ENCODE results near the gene MLLT10.
"Not testable (repeated sequence)": the region's sequence is repeated elsewhere in the genome, so short reads cannot be mapped to it uniquely, and the experiment has no call there.

The MLLT10 gene

GRCh38 chr10:21584834-21585530 is 51.0 kb downstream of the MLLT10 start:
- DNase-seq (ENCODE audit: low read depth): no peak

GRCh38 chr10:21587391-21587790 is 53.4 kb downstream of the MLLT10 start:
- no peak for DNase-seq (ENCODE audit: low read depth)

- DNase-seq (ENCODE audit: low read depth): not testable (repeated sequence)
Measured at GRCh38 chr10:21588159-21588558, 54.1 kb downstream of the MLLT10 start.

- no peak for DNase-seq (ENCODE audit: low read depth)
Measured at GRCh38 chr10:21593986-21594385, 60.0 kb downstream of the MLLT10 start.

- no peak for DNase-seq (ENCODE audit: low read depth)
Measured at GRCh38 chr10:21599582-21599981, 65.5 kb downstream of the MLLT10 start.

- DNase-seq (ENCODE audit: low read depth): no peak
Measured at GRCh38 chr10:21600804-21601433, 66.9 kb downstream of the MLLT10 start.

- DNase-seq (ENCODE audit: low read depth): no peak
Measured at GRCh38 chr10:21602313-21602712, 68.3 kb downstream of the MLLT10 start.

GRCh38 chr10:21603721-21604120 is 69.7 kb downstream of the MLLT10 start:
- DNase-seq (ENCODE audit: low read depth): no peak

GRCh38 chr10:21604651-21605050 is 70.6 kb downstream of the MLLT10 start:
- DNase-seq (ENCODE audit: low read depth): no peak

- no peak for DNase-seq (ENCODE audit: low read depth)
Measured at GRCh38 chr10:21607907-21608306, 73.9 kb downstream of the MLLT10 start.

- DNase-seq (ENCODE audit: low read depth): no peak
Measured at GRCh38 chr10:21614000-21614399, 80.0 kb downstream of the MLLT10 start.

- no peak for DNase-seq (ENCODE audit: low read depth)
Measured at GRCh38 chr10:21617267-21617666, 83.2 kb downstream of the MLLT10 start.

- DNase-seq (ENCODE audit: low read depth): no peak
Measured at GRCh38 chr10:21623291-21623690, 89.3 kb downstream of the MLLT10 start.

GRCh38 chr10:21624421-21624820 is 90.4 kb downstream of the MLLT10 start:
- DNase-seq (ENCODE audit: low read depth): not testable (repeated sequence)

- DNase-seq (ENCODE audit: low read depth): no peak
Measured at GRCh38 chr10:21624951-21625350, 90.9 kb downstream of the MLLT10 start.

GRCh38 chr10:21625623-21626229 is 91.7 kb downstream of the MLLT10 start:
- DNase-seq (ENCODE audit: low read depth): no peak

GRCh38 chr10:21626457-21627161 is 92.6 kb downstream of the MLLT10 start:
- DNase-seq (ENCODE audit: low read depth): no peak

- no peak for DNase-seq (ENCODE audit: low read depth)
Measured at GRCh38 chr10:21627331-21627730, 93.3 kb downstream of the MLLT10 start.

- DNase-seq (ENCODE audit: low read depth): no peak
Measured at GRCh38 chr10:21628023-21628422, 94.0 kb downstream of the MLLT10 start.

GRCh38 chr10:21628645-21629044 is 94.6 kb downstream of the MLLT10 start:
- DNase-seq (ENCODE audit: low read depth): not testable (repeated sequence)

GRCh38 chr10:21634599-21635365 is 100.8 kb downstream of the MLLT10 start:
- no peak for DNase-seq (ENCODE audit: low read depth)

GRCh38 chr10:21637795-21638194 is 103.8 kb downstream of the MLLT10 start:
- DNase-seq (ENCODE audit: low read depth): no peak
